ENCODE data around the gene ADAM10.

The ADAM10 gene

DNA sequence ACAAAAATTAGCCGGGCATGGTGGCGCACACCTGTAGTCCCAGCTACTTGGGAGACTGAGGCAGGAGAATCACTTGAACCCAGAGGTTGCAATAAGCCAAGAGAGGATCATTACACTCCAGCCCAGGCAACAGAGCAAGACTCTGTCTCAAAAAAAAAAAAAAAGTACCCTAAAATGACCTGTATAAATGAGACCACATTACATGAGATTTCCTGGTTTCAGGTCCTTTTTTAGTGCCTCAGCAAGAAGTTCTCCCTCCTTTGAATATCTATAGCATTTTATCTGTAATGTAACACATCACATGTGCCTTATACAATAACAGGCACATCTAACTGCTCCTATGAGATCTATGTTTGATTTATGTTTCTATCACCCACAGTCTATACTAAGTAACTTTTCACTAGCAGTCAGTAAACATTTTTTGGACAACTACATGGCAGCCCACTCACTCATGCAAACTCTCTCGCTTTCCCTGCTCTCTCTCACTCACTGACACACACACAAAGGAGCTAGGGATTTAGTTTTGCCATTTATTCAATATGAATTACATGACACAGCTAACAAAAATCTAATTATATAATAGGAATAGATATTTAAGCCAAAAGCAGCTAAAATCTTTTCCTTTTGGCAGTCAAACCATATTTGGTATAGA is 34.1 kb downstream of the ADAM10 start:
- DNase-seq: no peak

DNA sequence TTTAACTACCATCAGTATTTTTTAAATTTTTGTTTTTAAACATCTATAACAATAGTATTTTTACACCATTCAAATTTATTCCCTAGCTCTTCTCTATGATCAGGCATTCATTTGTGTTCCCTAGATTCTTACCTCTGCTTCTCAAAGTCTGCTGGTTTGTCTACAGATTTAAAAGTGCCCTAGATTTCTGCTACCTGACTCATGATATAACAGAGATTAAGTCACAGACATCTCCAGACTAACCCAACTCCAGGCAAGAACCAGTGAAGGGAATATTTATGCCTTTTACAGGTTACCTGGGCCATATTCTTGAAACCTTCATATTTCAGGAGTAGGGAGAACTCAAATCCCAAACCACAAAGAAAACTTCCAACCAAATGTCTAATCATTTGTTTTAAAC is 38.8 kb downstream of the ADAM10 start:
- no peak for DNase-seq

DNA sequence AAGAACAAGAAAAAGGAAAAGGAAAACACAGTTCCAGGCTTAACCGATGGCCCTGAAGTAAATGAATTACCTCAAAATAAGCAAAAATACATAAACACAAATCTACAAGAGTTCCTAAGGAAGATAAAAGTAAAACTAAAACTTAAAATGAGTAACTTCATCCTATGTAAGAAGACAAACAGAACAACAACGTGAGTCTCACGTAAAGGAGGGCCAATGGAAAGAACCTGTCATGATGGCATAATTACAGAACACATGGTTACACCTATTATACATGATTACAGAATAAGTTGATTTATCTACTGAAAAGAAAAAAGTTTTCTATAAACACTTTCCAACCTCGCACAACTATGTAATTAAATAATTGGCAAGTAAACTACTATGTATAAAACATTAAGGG is 42.1 kb downstream of the ADAM10 start:
- DNase-seq: no peak

DNA sequence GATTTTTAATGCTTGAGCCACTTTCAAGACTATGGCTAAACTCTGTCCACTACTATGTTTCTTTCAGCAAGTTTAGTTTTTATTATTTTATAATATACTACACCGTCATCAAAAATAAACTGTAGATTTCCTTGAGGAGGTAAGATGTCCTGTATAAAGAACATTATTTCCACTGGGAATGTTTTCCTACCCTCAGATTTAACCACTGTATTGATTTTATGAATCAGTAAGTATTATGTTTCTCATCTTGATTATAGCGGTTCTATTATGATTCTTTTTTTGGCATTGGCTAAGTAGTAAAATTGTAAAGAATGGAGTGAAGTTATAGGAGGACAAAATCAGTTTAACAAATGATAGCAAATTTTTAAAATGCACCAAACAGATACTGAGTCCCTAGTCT is 44.4 kb downstream of the ADAM10 start:
- DNase-seq: no peak

DNA sequence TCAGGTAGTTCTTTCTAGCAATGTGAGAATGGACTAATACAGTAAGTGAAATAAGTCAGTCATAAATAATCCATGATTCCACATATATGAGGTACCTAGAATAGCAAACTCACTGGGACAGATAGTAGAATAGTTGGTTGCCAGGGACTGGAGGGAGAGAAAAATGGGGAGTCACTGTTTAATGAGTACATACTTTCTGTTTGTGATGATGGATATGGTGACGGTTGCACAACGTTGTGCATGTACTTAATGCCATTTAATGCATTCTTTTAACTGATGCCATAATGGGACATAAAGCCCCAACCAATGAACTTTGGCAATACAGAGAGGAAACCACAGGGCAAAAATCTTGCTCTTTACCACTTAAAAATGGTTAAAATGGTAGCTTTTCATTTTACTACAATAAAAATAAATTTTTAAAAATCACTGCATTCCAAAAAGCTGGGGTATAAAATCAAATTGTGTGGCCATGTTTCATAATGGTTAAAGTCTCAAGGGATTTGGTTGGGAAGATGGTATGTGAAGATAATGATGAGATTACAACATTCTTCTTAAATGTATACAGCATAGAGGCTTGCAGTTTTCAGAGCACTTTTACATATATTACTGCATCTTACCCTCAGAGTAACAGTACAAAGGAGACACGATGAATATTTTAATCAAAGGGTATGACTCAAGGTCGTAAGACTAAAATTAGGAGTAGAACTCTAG is 45.2 kb downstream of the ADAM10 start:
- no peak for DNase-seq

DNA sequence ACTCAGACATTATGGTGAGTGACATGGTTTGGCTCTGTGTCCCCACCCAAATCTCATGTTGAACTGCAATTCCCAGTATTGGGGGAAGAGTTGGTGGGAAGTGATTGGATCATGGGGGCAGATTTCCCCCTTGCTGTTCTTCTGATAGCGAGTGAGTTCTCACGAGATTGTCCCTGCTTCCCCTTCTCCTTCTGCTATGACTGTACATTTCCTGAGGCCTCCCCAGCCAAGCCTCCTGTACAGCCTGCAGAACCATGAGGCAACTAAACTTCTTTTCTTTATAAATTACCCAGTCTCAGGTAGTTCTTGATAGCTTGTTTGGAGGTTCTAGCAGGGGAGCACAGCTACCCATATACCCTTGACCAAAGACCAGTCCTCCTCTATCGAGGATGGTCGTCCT is 45.9 kb downstream of the ADAM10 start:
- no peak for DNase-seq

DNA sequence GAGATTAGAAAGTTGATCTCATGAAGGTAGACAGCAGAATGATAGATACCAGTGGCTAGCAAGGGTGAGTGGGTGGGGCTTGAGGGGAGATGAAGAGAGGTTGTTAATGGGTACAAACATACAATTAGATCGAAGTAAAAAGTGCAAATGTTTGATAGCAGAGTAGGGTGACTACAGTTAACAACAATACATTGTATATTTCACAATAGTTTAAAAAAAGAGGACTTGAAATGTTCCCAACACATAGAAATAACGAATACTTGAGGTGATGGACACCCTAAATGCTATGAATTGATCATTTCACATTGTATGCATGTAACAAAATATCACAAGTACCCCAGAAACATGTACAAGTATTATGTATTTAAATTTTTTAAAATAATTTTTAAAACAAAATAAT is 47.3 kb downstream of the ADAM10 start:
- no peak for DNase-seq

DNA sequence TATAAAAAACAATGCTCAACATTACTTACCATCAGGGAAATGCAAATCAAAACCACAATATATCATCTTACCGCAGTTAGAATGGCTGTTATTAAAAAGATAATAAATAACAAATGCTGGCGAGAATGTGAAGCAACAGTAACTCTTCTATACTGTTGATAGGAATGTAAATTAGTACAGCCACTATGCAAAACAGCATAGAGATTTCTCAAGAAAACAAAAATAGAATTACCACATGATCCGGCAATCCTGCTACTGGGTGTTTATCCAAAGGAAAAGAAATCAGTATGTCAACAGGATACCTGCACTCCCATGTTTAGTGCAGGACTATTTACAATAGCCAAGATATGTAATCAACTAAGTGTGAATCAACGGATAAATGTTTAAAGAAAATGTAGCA is 48.1 kb downstream of the ADAM10 start:
- no peak for DNase-seq

DNA sequence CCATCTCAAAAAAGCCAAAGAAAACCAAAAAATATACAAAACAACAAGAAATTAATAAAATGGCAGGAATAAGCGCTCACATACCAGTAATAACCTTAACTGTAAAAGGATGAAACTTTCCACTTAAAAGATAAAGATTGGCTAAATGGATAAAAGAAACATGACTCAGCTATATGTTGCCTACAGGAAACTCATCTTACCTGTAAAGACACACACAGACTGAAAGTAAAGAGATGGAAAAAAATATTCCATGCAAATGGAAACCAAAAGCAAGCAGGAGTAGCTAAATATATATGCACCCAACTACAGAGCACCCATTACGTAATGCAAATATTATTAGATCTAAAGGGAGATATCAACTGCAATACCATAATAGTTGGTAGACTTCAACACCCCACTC is 49.7 kb downstream of the ADAM10 start:
- no peak for DNase-seq

DNA sequence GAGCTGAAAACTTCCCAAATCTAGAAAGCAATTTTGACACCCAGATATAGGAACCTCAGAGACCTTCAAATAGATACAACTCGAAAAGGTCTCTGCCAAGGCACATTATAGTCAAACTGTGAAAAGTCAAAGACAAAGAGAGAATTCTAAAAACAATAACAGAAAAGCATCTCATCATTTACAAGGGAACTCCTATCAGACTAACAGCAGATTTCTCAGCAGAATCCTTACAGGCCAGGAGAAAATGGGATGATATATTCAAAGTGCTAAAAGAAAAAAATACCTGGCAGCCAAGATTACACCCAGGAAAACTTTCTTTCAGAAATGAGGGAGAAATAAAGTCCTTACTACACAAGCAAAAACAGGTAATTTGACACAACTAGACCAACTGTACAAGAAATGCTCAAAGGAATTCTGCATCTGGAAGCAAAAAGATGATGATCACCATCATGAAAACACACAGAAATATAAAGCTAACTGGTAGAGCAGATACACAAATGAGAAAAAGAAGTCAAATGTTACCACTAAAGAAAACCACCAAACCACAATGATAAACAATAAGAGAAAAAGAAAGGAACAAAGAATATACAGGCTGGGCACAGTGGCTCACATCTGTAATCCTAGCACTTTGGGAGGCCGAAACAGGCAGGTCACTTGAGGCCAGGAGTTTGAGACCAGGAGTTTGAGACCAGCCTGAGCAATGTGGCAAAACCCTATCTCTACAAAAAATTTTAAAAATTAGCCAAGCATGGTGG is 50.4 kb downstream of the ADAM10 start:
- DNase-seq: no peak

DNA sequence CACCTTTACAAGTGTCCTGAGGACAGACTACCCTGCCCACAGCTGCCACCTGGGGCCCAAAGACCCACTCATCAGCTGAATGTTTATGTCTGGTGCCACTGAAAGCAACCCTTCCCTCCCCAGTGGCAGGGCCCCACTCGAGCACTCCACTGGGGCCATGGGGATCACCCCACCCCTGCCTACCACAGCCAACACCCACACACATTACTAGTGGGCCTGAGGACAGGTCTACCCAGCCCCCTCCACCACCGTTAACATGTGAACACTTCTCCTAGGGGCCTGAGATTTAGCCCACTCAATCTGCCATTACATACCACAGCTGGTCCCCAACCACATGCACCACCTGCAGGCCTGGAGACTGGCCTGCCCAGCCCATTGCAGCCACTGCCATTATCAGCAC is 52.3 kb downstream of the ADAM10 start:
- no peak for DNase-seq

DNA sequence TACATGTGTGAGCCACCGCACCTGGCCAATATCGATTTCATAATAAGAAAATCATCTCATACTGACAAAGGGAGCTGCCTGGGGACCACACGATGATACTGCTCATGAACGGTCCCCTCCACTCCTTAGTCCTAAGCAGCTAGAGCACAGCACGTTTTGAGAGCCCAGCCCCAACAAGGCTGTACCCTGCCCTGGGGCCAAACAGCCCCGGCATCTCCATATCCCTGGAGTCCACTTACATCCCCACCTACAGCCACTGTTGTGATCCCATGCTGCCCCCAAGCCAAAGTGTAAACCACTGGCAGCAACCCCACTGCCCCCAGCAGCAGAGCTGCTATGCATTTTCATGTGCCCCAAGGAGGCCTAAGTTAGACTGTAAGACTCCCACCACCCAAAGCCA is 52.8 kb downstream of the ADAM10 start:
- no peak for DNase-seq

DNA sequence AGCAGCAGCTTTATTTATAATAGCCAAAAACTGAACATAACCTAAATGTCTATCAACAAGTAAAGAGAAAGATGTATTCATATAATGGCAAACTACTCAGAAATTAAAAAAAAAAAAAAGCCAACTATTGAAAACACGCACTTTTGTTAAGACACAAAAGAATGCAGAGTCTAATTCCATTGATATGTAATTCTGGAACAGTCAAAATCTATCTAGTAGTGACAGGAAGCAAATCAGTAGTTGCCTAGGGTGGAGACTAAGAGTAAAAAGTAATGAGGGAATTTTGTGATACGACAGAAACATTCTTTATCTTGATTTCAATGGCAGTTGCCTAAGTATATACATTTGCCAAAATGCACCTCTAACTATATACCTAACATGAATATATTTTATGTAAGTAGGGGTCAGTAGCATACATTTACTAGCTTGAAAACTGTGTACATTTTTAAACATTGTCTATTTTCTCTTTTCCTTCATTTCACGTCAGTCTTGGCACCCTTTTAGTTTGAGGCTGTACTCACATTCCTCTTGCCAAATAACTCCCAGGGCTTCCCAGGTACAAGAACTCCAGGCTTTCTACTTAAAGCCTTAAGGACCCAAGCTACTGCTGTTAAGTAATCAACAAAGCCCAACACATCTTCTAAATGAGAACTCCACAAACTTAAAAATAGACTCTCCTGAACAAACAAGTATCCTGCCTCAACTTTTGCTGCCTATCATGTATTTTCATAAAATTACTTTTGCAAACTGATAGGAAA is 54.7 kb downstream of the ADAM10 start:
- DNase-seq: no peak

DNA sequence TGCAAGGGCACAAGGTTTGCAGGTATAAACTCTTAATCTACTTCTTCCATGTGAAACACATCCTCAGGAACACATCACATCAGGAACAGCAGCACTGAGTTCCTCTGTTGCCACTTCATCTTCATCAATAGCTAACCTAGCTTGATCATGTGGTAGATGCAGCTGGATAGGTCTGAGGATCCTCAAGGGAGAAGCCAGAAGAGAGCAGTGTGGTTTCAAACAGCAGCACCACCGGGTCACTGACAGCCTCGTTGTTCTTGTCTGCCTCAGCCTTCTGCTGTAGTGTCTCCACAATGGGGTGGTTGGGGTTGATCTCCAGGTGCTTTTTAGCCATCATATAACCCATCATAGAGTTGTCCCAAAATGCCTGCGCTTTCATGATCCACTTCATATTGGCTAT is 58.8 kb downstream of the ADAM10 start:
- no peak for DNase-seq

DNA sequence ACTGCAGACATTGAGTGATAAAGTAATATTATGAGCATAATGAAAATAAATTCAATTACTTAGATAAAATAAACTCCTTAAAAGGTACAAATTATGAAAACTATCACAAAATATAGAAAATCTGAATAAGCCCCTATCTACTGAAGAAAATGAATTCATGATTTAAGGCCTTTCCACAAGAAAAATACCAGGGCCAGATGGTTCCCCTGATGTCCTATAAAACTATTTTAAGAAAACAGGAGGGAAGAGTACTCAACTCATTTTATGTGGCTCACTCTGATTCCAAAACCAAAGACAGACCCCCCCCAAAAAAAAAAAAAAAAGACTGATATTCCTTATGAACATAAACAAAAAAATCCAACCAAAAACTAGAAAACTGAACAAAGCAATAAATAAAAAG is 59.9 kb downstream of the ADAM10 start:
- DNase-seq: no peak

DNA sequence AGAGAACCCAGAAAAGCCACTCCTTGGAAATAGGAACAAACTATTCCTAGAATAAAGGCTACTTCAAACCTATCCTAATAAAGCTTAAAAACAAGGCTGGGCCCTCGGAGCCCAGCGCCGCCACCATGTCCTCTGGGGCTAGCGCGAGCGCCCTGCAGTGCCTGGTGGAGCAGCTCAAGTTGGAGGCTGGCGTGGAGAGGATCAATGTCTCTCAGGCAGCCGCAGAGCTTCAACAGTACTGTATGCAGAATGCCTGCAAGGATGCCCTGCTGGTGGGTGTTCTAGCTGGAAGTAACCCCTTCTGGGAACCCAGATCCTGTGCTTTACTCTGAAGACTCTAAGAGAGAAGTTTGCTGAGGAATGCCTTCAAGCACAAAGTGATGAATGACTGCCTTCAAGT is 63.2 kb downstream of the ADAM10 start:
- DNase-seq: no peak

DNA sequence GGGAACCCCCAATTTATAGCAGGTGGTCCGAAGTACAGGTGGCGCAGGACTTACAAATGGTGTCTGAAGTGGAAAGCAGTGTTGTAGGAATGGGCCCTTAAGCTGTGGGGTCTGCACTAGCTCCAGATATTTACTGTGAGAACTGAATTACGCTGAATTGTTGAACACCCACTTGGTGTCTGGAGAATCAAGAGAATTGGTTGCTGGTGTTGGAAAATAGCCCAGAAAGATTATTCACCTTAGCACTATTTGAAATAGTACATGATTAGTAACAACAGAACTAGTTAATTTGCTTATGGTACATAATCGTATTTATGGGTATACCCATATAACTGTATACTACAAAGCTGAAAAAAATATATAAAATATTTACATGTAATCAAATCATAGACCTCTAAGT is 64.8 kb downstream of the ADAM10 start:
- no peak for DNase-seq

DNA sequence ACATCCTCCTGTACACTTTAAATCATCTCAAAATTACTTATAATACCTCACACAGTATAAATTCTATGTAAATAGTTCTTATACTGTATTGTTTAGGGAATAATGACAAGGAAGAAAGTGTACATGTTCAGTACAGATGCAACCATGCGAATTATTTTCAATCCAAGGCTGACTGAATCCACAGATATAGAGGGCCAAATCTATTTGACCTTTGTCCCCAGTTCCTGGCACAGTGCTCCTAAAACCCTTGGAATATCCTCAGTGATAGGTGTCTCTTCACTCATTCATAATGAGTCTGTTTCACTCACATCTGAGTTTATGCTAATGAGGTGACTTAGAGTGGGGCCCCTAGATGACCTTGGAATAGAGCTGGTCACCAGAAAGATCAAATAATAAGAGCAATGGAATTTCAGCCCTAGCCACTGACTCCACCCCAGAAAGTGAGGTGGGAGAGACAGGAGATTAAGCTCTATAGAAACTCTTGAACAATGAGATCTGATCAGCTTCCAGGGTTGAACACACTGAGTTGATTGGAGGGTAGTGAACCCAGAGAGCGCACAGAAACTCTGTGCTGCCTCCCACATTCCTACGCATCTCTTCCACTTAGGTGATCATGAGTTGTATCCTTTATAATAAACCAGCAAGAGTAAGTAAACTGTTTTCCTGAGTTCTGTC is 65.3 kb downstream of the ADAM10 start:
- no peak for DNase-seq

DNA sequence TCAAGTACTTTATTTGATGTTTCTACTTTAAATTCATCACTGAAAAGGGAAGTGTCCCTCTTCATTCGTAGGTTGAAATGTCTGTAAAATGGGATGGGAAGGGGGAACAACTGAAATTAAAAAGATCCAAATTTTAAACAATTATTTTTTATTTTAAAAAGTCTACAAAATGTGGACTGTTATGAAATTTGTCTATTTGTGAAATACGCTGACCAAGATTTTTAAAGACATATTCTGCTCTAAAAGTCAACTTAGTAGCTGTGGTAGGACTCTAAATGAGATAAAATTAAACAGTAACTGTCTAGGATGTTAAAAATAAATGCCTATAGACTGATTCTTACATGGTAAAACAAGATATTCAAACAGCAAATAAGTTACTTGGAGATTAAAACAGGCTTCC is 67.3 kb downstream of the ADAM10 start:
- DNase-seq: no peak

DNA sequence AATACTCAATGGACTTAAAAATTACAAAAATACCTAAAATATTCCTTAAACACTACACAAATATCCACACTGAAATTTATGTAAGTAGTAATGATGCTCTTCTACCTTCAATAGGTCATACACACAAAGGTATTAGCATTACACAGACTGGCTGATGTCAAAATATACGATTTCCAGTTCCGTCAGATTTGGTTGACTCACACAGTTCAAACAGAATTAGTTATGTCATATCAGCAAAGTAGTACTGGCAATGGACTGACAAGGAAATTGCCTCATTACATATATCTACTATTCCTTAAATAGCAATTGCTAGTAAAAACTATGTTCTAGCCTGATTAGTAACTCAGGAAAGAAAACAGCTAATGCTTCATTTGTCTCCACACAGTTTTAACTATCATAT is 70.8 kb downstream of the ADAM10 start:
- DNase-seq: no peak

DNA sequence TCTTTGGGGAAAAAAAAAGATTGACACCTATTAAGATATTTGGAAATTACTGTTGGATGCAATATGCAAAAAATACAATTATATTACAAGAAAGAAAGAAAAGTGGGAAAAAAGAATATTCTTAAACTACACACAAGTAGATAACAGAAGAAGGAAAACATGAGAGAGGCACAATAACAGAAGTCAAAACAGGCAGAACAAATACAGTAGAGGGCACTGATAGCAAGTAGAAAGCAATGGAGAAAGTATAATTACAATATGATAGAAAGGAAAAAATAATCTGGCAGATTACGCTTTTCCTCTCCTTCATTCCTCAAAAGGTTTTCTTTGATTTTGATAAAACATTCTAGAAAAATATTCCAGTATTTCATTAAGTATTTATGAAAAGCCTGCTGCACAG is 72.1 kb downstream of the ADAM10 start:
- DNase-seq: no peak

DNA sequence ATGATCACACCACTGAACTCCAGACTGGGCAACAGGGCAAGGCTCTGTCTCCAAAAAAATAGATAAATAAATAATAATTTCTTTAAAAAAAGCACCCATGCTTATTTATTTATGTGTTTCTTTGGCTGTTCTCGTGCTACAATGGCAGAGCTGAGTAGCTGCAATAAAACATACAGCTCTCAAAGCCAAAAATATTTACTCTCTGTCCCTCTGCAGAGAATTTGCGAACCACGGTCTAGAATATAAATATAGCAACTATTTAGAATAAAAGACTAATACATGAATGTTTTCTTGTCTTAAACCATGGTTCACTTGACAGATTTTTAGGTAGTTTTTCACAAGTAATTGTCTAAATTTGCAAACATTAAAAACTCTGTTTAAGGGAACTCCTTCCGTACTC is 72.7 kb downstream of the ADAM10 start:
- DNase-seq: no peak

DNA sequence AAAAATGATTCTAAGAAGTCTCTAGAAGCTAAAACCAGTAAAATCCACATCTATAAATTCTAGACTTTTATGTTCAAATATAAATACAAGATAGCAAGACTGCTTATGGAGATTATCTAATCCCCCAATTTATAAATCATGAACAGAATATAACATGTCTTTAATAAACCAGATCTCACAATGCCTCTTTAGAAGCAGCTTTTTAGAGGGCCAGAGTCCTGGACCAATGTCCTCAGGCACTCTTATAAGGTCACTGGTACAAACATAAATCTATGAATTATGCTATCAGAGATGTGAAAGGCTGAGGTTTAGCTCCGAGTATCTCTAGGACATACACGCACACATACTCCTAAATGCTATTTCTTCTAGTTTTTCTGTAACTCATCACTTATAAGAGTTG is 78.3 kb downstream of the ADAM10 start:
- DNase-seq: no peak

Data from SHP77 (cell line).